GM12872 (cell line): ENCODE results near the gene SEMA5B.

Experiments used
- CTCF ChIP-seq: IDR thresholded peaks from 3 replicates; pipeline ENCODE4 v1.5.1; 2011; ENCODE audit warnings: low read depth, mild to moderate bottlenecking, low read length, moderate library complexity; ENCODE audit not compliant: insufficient read depth

Gene SEMA5B

GRCh38 chr3:122916580-122916979, 111.0 kb downstream of the SEMA5B start:
- TF ChIP-seq CTCF: no peak

- no peak for TF ChIP-seq CTCF
Measured at GRCh38 chr3:122916084-122916483, 111.5 kb downstream of the SEMA5B start.

GRCh38 chr3:122915300-122916055, 112.1 kb downstream of the SEMA5B start:
- no peak for TF ChIP-seq CTCF

- no peak for TF ChIP-seq CTCF
Measured at GRCh38 chr3:122913539-122914100, 113.9 kb downstream of the SEMA5B start.

GRCh38 chr3:122912772-122913538, 114.6 kb downstream of the SEMA5B start:
- no peak for TF ChIP-seq CTCF

GRCh38 chr3:122911901-122912300, 115.7 kb downstream of the SEMA5B start:
- no peak for TF ChIP-seq CTCF

- no peak for TF ChIP-seq CTCF
Measured at GRCh38 chr3:122908251-122908650, 119.3 kb downstream of the SEMA5B start.
